ENCODE results near the gene THBS1.

Gene THBS1

DNA sequence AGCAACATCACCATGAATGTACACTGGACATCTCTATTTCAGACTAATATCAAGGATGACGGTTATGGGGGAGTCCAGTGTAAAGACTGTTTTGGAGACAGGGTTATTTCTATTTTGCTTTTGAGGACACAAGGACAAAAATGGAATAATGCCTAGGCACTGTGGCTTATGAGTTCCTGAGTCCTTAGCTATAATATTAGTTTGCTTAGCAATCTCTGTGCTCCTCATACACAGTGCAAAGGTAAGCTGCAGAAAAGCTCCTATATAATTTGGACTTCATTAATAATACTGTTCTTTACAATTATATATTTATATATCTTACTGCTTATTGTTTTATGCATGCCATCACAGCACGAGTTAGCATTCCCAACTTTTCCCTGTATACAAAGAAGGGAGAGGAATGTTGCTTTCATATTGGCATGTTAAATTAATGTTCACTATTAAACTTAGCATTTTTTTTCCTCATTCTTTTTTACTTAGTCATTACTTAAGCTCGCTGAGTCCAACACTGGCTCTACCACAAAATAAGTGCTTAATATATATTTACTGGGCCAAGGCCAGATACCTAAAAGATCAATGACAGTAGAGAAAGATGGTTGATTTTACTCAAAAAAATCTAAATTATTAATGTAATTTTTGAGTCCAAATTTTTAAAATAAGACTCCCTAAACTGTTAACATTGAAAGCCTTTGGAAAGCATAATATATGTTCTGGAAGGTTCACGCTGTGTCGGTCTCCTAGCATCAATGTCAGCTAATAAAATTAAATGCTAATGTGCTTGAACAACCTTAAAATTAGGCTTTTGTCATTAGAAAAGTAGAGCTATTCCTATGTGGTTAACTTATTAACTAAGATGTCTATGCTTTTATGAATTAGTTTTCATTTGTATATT, 13.8 kb downstream of the THBS1 start:
- H3K4me3 ChIP-seq, result no peak overlapping the region
- H3K27ac ChIP-seq, result no peak overlapping the region
- no peaks in the 10 kb centered on the region for H3K36me3 ChIP-seq (ENCODE audit: insufficient read depth, low read length)
- H3K9ac ChIP-seq (ENCODE audit: insufficient read length), result no peak overlapping the region
- no peak for DNase-seq (ENCODE audit: low read depth, low spot score)
- no peaks in the 10 kb centered on the region for H3K9me3 ChIP-seq (ENCODE audit: low read depth, low read length)
- TF ChIP-seq FOXP2 (optimal IDR thresholded peaks at IDR 0.05; ENCODE audit: control extremely low read depth, extremely low read length, insufficient read depth) (no peak), EZH2 (IDR thresholded peaks at IDR 0.05) (no peak), POLR2AphosphoS5 (IDR thresholded peaks at IDR 0.05; ENCODE audit: borderline replicate concordance, low read depth, low read length) (no peak)

DNA sequence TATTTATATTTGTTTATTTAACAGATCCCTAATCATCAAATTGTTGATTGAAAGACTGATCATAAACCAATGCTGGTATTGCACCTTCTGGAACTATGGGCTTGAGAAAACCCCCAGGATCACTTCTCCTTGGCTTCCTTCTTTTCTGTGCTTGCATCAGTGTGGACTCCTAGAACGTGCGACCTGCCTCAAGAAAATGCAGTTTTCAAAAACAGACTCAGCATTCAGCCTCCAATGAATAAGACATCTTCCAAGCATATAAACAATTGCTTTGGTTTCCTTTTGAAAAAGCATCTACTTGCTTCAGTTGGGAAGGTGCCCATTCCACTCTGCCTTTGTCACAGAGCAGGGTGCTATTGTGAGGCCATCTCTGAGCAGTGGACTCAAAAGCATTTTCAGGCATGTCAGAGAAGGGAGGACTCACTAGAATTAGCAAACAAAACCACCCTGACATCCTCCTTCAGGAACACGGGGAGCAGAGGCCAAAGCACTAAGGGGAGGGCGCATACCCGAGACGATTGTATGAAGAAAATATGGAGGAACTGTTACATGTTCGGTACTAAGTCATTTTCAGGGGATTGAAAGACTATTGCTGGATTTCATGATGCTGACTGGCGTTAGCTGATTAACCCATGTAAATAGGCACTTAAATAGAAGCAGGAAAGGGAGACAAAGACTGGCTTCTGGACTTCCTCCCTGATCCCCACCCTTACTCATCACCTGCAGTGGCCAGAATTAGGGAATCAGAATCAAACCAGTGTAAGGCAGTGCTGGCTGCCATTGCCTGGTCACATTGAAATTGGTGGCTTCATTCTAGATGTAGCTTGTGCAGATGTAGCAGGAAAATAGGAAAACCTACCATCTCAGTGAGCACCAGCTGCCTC, 14.7 kb downstream of the THBS1 start:
- DNase-seq (ENCODE audit: low read depth, low spot score), result no peak
- H3K36me3 ChIP-seq (ENCODE audit: insufficient read depth, low read length), result no peaks in the 10 kb centered on the region
- no peak for TF ChIP-seq EZH2 (IDR thresholded peaks at IDR 0.05)
- H3K27ac ChIP-seq, result no peak overlapping the region
- H3K9ac ChIP-seq (ENCODE audit: insufficient read length), result no peak overlapping the region
- no peak overlapping the region for H3K4me3 ChIP-seq
- H3K9me3 ChIP-seq (ENCODE audit: low read depth, low read length), result no peaks in the 10 kb centered on the region

DNA sequence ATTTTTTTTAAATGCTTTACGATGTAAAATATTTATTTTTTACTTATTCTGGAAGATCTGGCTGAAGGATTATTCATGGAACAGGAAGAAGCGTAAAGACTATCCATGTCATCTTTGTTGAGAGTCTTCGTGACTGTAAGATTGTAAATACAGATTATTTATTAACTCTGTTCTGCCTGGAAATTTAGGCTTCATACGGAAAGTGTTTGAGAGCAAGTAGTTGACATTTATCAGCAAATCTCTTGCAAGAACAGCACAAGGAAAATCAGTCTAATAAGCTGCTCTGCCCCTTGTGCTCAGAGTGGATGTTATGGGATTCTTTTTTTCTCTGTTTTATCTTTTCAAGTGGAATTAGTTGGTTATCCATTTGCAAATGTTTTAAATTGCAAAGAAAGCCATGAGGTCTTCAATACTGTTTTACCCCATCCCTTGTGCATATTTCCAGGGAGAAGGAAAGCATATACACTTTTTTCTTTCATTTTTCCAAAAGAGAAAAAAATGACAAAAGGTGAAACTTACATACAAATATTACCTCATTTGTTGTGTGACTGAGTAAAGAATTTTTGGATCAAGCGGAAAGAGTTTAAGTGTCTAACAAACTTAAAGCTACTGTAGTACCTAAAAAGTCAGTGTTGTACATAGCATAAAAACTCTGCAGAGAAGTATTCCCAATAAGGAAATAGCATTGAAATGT, 15.6 kb downstream of the THBS1 start:
- Histone ChIP-seq H3K4me3 (no peak overlapping the region), H3K36me3 (ENCODE audit: insufficient read depth, low read length) (no peaks in the 10 kb centered on the region), H3K27ac (no peak overlapping the region), H3K9ac (ENCODE audit: insufficient read length) (no peak overlapping the region), H3K9me3 (ENCODE audit: low read depth, low read length) (no peaks in the 10 kb centered on the region)
- no peak for DNase-seq (ENCODE audit: low read depth, low spot score)
- no peak for TF ChIP-seq FOXP2 (optimal IDR thresholded peaks at IDR 0.05; ENCODE audit: control extremely low read depth, extremely low read length, insufficient read depth)
- no peak for TF ChIP-seq POLR2AphosphoS5 (IDR thresholded peaks at IDR 0.05; ENCODE audit: borderline replicate concordance, low read depth, low read length)
- TF ChIP-seq EZH2 (IDR thresholded peaks at IDR 0.05), result no peak

DNA sequence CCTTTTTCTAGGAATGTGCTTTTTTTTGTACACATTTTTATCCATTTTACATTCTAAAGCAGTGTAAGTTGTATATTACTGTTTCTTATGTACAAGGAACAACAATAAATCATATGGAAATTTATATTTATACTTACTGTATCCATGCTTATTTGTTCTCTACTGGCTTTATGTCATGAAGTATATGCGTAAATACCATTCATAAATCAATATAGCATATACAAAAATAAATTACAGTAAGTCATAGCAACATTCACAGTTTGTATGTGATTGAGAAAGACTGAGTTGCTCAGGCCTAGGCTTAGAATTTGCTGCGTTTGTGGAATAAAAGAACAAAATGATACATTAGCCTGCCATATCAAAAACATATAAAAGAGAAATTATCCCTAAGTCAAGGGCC, 16.5 kb downstream of the THBS1 start:
- no peaks in the 10 kb centered on the region for H3K36me3 ChIP-seq (ENCODE audit: insufficient read depth, low read length)
- no peak for DNase-seq (ENCODE audit: low read depth, low spot score)
- no peaks in the 10 kb centered on the region for H3K9me3 ChIP-seq (ENCODE audit: low read depth, low read length)
- H3K27ac ChIP-seq, result no peak overlapping the region
- no peak overlapping the region for H3K4me3 ChIP-seq
- no peak overlapping the region for H3K9ac ChIP-seq (ENCODE audit: insufficient read length)
- TF ChIP-seq FOXP2 (optimal IDR thresholded peaks at IDR 0.05; ENCODE audit: control extremely low read depth, extremely low read length, insufficient read depth) (no peak), POLR2AphosphoS5 (IDR thresholded peaks at IDR 0.05; ENCODE audit: borderline replicate concordance, low read depth, low read length) (no peak), EZH2 (IDR thresholded peaks at IDR 0.05) (no peak)

DNA sequence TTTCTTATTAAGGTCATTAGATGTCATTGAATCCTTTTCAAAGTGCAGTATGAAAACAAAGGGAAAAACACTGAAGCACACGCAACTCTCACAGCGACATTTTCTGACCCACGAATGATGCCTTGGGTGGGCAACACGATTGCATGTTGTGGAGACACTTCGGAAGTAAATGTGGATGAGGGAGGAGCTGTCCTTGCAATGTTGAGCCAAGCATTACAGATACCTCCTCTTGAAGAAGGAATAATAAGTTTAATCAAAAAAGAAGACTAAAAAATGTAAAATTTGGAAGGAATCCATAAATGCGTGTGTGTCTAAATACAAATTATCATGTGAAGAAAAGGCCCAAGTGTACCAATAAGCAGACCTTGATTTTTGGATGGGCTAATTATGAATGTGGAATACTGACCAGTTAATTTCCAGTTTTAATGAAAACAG, 16.9 kb downstream of the THBS1 start:
- Histone ChIP-seq H3K4me3 (no peak overlapping the region), H3K27ac (no peak overlapping the region), H3K9ac (ENCODE audit: insufficient read length) (no peak overlapping the region), H3K36me3 (ENCODE audit: insufficient read depth, low read length) (no peaks in the 10 kb centered on the region), H3K9me3 (ENCODE audit: low read depth, low read length) (no peaks in the 10 kb centered on the region)
- TF ChIP-seq POLR2AphosphoS5 (IDR thresholded peaks at IDR 0.05; ENCODE audit: borderline replicate concordance, low read depth, low read length) (no peak), FOXP2 (optimal IDR thresholded peaks at IDR 0.05; ENCODE audit: control extremely low read depth, extremely low read length, insufficient read depth) (no peak), EZH2 (IDR thresholded peaks at IDR 0.05) (no peak)
- no peak for DNase-seq (ENCODE audit: low read depth, low spot score)

DNA sequence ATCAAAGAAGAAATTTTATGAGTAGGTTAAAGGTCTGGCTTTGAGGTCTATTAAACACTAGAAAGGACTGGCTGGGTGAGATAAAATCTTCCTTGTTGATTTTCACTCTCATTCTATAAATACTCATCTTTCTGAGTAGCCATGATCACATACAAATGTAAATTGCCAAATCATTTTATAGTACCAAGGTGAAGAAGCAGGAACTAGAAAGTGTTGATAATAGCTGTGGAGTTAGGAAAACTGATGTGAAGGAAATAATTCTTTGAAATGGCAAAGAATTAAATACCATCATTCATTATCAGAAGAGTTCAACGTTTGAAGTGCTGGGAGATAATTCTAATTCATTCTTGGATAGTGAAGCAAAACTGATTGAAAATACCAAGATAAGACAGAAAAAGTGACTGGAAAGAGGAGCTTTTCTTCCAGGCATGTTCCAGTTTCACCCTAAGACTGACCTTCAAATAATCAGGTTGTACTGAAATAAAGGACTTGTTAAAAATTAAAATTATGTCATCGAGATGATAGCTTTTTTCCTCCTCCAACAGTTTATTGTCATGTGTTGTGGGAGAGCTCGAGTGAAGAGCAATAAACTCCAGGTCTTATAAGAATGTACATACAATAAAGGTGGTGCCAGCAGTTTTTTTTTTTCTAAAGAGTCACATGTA, 17.4 kb downstream of the THBS1 start:
- Histone ChIP-seq H3K9me3 (ENCODE audit: low read depth, low read length) (no peaks in the 10 kb centered on the region), H3K27ac (no peak overlapping the region), H3K36me3 (ENCODE audit: insufficient read depth, low read length) (no peaks in the 10 kb centered on the region), H3K9ac (ENCODE audit: insufficient read length) (no peak overlapping the region), H3K4me3 (no peak overlapping the region)
- no peak for TF ChIP-seq FOXP2 (optimal IDR thresholded peaks at IDR 0.05; ENCODE audit: control extremely low read depth, extremely low read length, insufficient read depth)
- TF ChIP-seq POLR2AphosphoS5 (IDR thresholded peaks at IDR 0.05; ENCODE audit: borderline replicate concordance, low read depth, low read length), result no peak
- TF ChIP-seq EZH2 (IDR thresholded peaks at IDR 0.05), result no peak
- no peak for DNase-seq (ENCODE audit: low read depth, low spot score)

DNA sequence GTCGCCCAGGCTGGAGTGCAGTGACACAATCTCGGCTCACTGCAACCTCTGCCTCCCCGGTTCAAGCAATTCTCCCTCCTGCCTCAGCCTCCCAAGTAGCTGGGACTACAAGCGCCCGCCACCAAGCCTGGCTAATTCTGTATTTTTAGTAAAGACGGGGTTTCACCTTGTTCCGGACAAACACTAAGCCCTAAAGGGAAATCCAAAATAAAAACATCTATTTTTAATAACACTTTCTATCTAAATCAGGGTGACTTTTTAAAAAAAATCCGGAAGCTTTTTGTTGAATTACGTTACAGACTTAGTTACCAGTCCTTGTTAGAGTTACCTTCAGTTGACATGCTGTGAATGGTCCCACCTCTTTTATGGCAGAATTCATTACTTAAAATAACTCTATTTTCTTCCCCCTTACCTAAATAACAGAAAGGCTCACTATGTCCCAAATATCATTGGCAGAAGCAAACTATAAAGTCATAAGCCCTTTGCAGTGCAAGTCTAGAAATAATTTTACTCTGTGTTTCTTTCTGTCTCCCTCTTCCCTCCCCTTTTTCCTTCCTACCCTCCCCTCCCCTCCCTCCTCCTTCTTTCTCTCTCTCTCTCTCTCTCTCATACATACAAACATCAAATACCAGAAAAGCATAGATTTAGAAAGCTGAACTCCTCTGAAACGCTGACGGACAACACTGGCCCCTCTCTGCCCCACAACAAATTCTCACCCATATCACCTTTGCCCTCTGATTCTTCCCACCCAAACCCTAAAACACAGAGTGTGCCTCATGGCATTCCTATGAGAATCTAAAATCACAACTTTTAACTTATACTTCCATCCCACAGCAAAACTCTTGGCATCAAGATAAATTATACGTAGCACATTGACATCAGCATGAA, 18.3 kb downstream of the THBS1 start:
- no peak overlapping the region for H3K4me3 ChIP-seq
- DNase-seq (ENCODE audit: low read depth, low spot score), result no peak
- no peak overlapping the region for H3K9ac ChIP-seq (ENCODE audit: insufficient read length)
- no peaks in the 10 kb centered on the region for H3K36me3 ChIP-seq (ENCODE audit: insufficient read depth, low read length)
- no peaks in the 10 kb centered on the region for H3K9me3 ChIP-seq (ENCODE audit: low read depth, low read length)
- H3K27ac ChIP-seq, result no peak overlapping the region
- TF ChIP-seq EZH2 (IDR thresholded peaks at IDR 0.05) (no peak), FOXP2 (optimal IDR thresholded peaks at IDR 0.05; ENCODE audit: control extremely low read depth, extremely low read length, insufficient read depth) (no peak), POLR2AphosphoS5 (IDR thresholded peaks at IDR 0.05; ENCODE audit: borderline replicate concordance, low read depth, low read length) (no peak)
